Measurements from ENCODE around the gene NCR3LG1.

The NCR3LG1 gene

GRCh38 chr11:17369094-17369493 lies 17.5 kb downstream of the NCR3LG1 start:
- no peak for DNase-seq (ENCODE audit: low read depth, low spot score)
- H3K27ac ChIP-seq = no peak overlapping the region

- DNase-seq (ENCODE audit: low read depth, low spot score) = no peak
- no peak overlapping the region for H3K27ac ChIP-seq
Observed at GRCh38 chr11:17369684-17370243, 18.2 kb downstream of the NCR3LG1 start.

GRCh38 chr11:17371614-17372013 lies 20.0 kb downstream of the NCR3LG1 start:
- no peak overlapping the region for H3K27ac ChIP-seq
- DNase-seq (ENCODE audit: low read depth, low spot score) = no peak

- DNase-seq (ENCODE audit: low read depth, low spot score) = no peak
- H3K27ac ChIP-seq = no peak overlapping the region
Observed at GRCh38 chr11:17375547-17375946, 23.9 kb downstream of the NCR3LG1 start.

GRCh38 chr11:17376493-17376892 lies 24.9 kb downstream of the NCR3LG1 start:
- no peak for DNase-seq (ENCODE audit: low read depth, low spot score)
- no peak overlapping the region for H3K27ac ChIP-seq

- peak overlapping the region; percentile 45 for H3K27ac ChIP-seq
Observed at GRCh38 chr11:17378655-17379054, 27.1 kb downstream of the NCR3LG1 start.

GRCh38 chr11:17379383-17380180 lies 28.0 kb downstream of the NCR3LG1 start:
- peak overlapping the region; percentile 45 for H3K27ac ChIP-seq
- peak; percentile 33 for DNase-seq (ENCODE audit: low read depth, low spot score)

More at GRCh38 chr11:17378655-17379054, 27.1 kb downstream of the NCR3LG1 start:
- peak; percentile 37 for DNase-seq (ENCODE audit: low read depth, low spot score)

- no peak overlapping the region for H3K27ac ChIP-seq
- DNase-seq (ENCODE audit: low read depth, low spot score) = no peak
Observed at GRCh38 chr11:17381156-17381555, 29.6 kb downstream of the NCR3LG1 start.

GRCh38 chr11:17382046-17382728 lies 30.6 kb downstream of the NCR3LG1 start:
- H3K27ac ChIP-seq = no peak overlapping the region
- no peak for DNase-seq (ENCODE audit: low read depth, low spot score)

GRCh38 chr11:17383461-17383860 lies 31.9 kb downstream of the NCR3LG1 start:
- DNase-seq (ENCODE audit: low read depth, low spot score) = no peak
- no peak overlapping the region for H3K27ac ChIP-seq

GRCh38 chr11:17384002-17384511 lies 32.5 kb downstream of the NCR3LG1 start:
- H3K27ac ChIP-seq = no peak overlapping the region
- no peak for DNase-seq (ENCODE audit: low read depth, low spot score)

- H3K27ac ChIP-seq = no peak overlapping the region
- DNase-seq (ENCODE audit: low read depth, low spot score) = no peak
Observed at GRCh38 chr11:17385492-17385891, 33.9 kb downstream of the NCR3LG1 start.

GRCh38 chr11:17385926-17386325 lies 34.3 kb downstream of the NCR3LG1 start:
- DNase-seq (ENCODE audit: low read depth, low spot score) = no peak
- H3K27ac ChIP-seq = no peak overlapping the region

- DNase-seq (ENCODE audit: low read depth, low spot score) = no peak
- H3K27ac ChIP-seq = no peak overlapping the region
Observed at GRCh38 chr11:17386331-17387084, 34.9 kb downstream of the NCR3LG1 start.

GRCh38 chr11:17387254-17387653 lies 35.7 kb downstream of the NCR3LG1 start:
- DNase-seq (ENCODE audit: low read depth, low spot score) = no peak

GRCh38 chr11:17387811-17388210 lies 36.2 kb downstream of the NCR3LG1 start:
- no peak overlapping the region for H3K27ac ChIP-seq
- DNase-seq (ENCODE audit: low read depth, low spot score) = no peak

More at GRCh38 chr11:17387254-17387653, 35.7 kb downstream of the NCR3LG1 start:
- H3K27ac ChIP-seq = no peak overlapping the region

GRCh38 chr11:17388609-17389210 lies 37.1 kb downstream of the NCR3LG1 start, which contains the start of gene KCNJ11:
KCNJ11 (minus strand) TSS chr11:17388659; CDS start chr11:17388091, 568 bp downstream.
- no peak for DNase-seq (ENCODE audit: low read depth, low spot score)
- no peak within 1 kb of the TSS for H3K27ac ChIP-seq

GRCh38 chr11:17389211-17389956 lies 37.8 kb downstream of the NCR3LG1 start:
- DNase-seq (ENCODE audit: low read depth, low spot score) = no peak
- H3K27ac ChIP-seq = no peak overlapping the region

All from epithelial cell of prostate (primary cell).